Measurements from ENCODE around the gene ARHGAP32. TPM values are rescaled to one million over a fixed set of nuclear protein-coding genes. Genes with fewer than 3 reads are reported as not detected.

ARHGAP32 gene
- total RNA-seq: 31.9 and 50.8 TPM in 2 replicates

DNA sequence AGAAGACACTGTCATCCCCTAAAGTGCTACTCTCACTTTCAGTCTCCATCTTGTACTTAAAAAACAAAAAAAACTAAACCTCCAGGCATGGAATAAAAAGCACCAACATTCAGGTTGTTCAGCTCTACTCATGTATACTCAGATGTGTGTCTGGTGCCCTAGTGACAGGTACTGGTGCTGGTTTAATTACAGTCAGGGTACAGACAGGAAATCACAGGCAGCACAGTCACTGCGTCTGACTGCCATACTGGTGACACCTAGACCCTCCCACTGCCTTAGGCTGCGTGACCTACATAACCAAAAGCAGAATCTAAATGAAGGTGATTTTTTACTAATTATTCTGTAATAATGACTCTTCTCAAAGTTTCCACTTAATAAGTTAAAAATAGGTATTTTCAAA is at the start of gene ARHGAP32:
Gene ARHGAP32, minus strand, starts transcription at position 176 of the 400 bp plus-strand sequence. Its CDS starts 127 bp downstream, at position 49.
- TF ChIP-seq CTCF (IDR thresholded peaks at IDR 0.05; ENCODE audit: insufficient read depth, low read length, severe bottlenecking): no peak
- no peaks in the 10 kb centered on the region for H3K27me3 ChIP-seq (ENCODE audit: control insufficient read depth, insufficient read depth, low read length)
- H3K36me3 ChIP-seq (ENCODE audit: control insufficient read depth, insufficient read depth, low read length): no peaks in the 10 kb centered on the region
- H3K4me3 ChIP-seq (ENCODE audit: low read depth, low read length): peak within 1 kb of the TSS; percentile 41
- DNase-seq (ENCODE audit: low read depth) (peak; percentile 87), FAIRE-seq (no peak)

GRCh38 chr11:129239207-129239606 is 47.1 kb upstream of the ARHGAP32 start:
- no peak for FAIRE-seq
- DNase-seq (ENCODE audit: low read depth): no peak
- Histone ChIP-seq H3K36me3 (ENCODE audit: control insufficient read depth, insufficient read depth, low read length) (no peaks in the 10 kb centered on the region), H3K4me3 (ENCODE audit: low read depth, low read length) (no peak overlapping the region), H3K27me3 (ENCODE audit: control insufficient read depth, insufficient read depth, low read length) (no peaks in the 10 kb centered on the region)
- no peak for TF ChIP-seq CTCF (IDR thresholded peaks at IDR 0.05; ENCODE audit: insufficient read depth, low read length, severe bottlenecking)

- TF ChIP-seq CTCF (IDR thresholded peaks at IDR 0.05; ENCODE audit: insufficient read depth, low read length, severe bottlenecking): no peak
- no peak for FAIRE-seq
- H3K27me3 ChIP-seq (ENCODE audit: control insufficient read depth, insufficient read depth, low read length): no peaks in the 10 kb centered on the region
Observed at GRCh38 chr11:129237880-129238638, 45.9 kb upstream of the ARHGAP32 start.

GRCh38 chr11:129237456-129237855 is 45.3 kb upstream of the ARHGAP32 start:
- no peaks in the 10 kb centered on the region for H3K36me3 ChIP-seq (ENCODE audit: control insufficient read depth, insufficient read depth, low read length)
- DNase-seq (ENCODE audit: low read depth) (no peak), FAIRE-seq (no peak)
- no peak overlapping the region for H3K4me3 ChIP-seq (ENCODE audit: low read depth, low read length)
- no peak for TF ChIP-seq CTCF (IDR thresholded peaks at IDR 0.05; ENCODE audit: insufficient read depth, low read length, severe bottlenecking)
- H3K27me3 ChIP-seq (ENCODE audit: control insufficient read depth, insufficient read depth, low read length): no peaks in the 10 kb centered on the region

More at GRCh38 chr11:129237880-129238638, 45.9 kb upstream of the ARHGAP32 start:
- no peaks in the 10 kb centered on the region for H3K36me3 ChIP-seq (ENCODE audit: control insufficient read depth, insufficient read depth, low read length)
- no peak overlapping the region for H3K4me3 ChIP-seq (ENCODE audit: low read depth, low read length)
- no peak for DNase-seq (ENCODE audit: low read depth)

- DNase-seq (ENCODE audit: low read depth) (no peak), FAIRE-seq (no peak)
- no peak for TF ChIP-seq CTCF (IDR thresholded peaks at IDR 0.05; ENCODE audit: insufficient read depth, low read length, severe bottlenecking)
- H3K36me3 ChIP-seq (ENCODE audit: control insufficient read depth, insufficient read depth, low read length): no peaks in the 10 kb centered on the region
- H3K4me3 ChIP-seq (ENCODE audit: low read depth, low read length): no peak overlapping the region
- no peaks in the 10 kb centered on the region for H3K27me3 ChIP-seq (ENCODE audit: control insufficient read depth, insufficient read depth, low read length)
Observed at GRCh38 chr11:129236850-129237249, 44.7 kb upstream of the ARHGAP32 start.

GRCh38 chr11:129234978-129235377 is 42.9 kb upstream of the ARHGAP32 start:
- DNase-seq (ENCODE audit: low read depth) (no peak), FAIRE-seq (no peak)
- Histone ChIP-seq H3K27me3 (ENCODE audit: control insufficient read depth, insufficient read depth, low read length) (no peaks in the 10 kb centered on the region), H3K36me3 (ENCODE audit: control insufficient read depth, insufficient read depth, low read length) (no peaks in the 10 kb centered on the region), H3K4me3 (ENCODE audit: low read depth, low read length) (no peak overlapping the region)
- no peak for TF ChIP-seq CTCF (IDR thresholded peaks at IDR 0.05; ENCODE audit: insufficient read depth, low read length, severe bottlenecking)
